ENCODE results near the gene ATG4C.
A peak's percentile ranks its signal among the peaks of the same experiment; 100 is the strongest.

Gene ATG4C

DNA sequence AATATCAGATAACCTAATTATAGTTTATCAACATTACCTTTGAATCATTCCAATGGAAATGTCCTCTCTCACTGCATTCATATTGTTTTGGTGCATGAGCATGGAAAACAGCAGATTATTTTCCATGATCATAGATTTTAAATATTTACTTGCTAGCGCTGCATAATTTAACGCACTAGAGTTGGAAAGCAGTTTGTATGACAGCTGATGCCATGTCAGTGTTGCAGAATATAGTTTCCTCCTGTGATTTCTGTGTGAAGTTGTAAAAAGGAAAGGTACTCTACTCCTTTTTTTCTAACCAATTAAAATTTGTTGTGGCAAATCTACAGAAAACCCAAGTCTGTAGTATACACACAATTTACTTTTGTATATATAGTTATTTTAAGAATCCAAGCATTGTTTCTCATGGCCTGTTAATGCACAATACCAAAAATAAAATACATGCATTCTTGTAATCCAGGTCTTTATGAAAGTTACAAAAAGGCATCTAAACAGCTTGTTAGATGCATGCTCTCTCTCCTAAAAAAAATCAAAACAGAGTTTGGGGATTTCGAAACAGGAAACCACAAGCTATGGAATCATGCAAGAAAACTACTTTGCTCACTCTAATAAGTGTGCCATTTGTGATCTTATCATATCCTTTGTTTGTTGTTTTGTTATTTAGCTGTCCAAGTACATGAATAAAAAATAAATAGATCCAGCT, 1.9 kb upstream of the ATG4C start:
- no peak for TF ChIP-seq GATA3 (IDR thresholded peaks at IDR 0.05; ENCODE audit: low read depth, low read length)
- no peak for TF ChIP-seq GATA2 (IDR thresholded peaks at IDR 0.05; ENCODE audit: low read depth, low read length)

DNA sequence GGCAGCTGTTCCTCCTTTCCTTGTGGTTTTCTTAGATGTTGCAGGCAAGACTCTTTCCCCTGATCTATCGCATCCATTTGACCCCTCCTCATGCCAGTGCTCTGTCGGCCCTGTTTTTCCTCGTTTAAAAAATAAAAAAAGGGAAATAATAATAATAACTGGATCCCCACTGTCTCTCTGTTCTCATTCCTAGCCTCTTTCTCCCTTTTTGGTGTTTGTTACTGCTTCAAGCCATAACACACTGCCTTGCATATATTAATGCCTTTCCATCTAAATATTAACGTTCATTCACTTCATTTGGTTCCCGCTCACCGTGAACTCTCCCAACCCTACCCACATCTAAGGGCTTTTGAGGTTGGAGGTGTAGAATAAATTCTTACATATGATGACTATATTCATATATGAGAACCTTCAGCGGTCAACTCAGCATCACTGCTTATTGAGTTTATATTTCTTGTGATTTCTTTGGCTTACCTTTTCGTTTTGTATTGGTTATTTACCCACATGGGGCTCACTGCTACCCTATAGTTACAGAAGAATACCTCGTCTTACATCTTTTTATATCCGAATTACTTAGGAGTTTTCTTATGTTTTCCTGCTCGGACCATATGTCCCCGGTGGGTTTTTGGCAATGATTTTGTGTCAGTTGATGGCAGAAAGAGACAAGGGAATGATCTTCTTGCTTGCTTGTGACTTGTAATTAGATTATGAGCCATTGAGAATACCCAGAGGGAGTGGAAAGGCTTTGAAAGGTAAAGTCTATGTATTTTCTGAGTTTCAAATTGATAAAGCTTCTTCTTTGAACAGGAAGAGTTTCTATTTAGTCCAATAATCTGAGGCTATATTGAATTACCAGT, 805 bp downstream of the ATG4C start:
- TF ChIP-seq GATA3 (IDR thresholded peaks at IDR 0.05; ENCODE audit: low read depth, low read length) (peak; percentile 28; the same call in 1 of the 2 replicates), GATA2 (IDR thresholded peaks at IDR 0.05; ENCODE audit: low read depth, low read length) (no peak; the same call in 1 of the 2 replicates)

DNA sequence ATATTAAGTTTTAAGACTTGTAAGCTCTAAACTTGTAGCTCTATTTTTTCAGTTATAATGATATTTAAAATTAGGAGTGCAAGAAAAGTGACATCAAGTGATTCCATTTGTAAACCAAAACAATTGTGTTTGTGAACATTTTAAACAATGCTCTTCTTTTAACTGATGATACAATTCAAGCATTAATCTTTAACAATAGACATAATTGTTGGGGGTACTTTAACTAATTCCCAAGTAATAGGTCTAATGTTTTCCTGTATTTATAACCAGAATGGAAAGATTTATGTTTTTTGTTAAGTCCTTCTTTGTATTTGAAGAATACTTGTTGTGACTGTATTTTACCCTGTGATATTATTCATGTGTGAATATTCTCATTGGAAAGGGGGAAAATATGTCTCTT, 6.8 kb downstream of the ATG4C start:
- TF ChIP-seq GATA3 (IDR thresholded peaks at IDR 0.05; ENCODE audit: low read depth, low read length): no peak
- TF ChIP-seq GATA2 (IDR thresholded peaks at IDR 0.05; ENCODE audit: low read depth, low read length): no peak

DNA sequence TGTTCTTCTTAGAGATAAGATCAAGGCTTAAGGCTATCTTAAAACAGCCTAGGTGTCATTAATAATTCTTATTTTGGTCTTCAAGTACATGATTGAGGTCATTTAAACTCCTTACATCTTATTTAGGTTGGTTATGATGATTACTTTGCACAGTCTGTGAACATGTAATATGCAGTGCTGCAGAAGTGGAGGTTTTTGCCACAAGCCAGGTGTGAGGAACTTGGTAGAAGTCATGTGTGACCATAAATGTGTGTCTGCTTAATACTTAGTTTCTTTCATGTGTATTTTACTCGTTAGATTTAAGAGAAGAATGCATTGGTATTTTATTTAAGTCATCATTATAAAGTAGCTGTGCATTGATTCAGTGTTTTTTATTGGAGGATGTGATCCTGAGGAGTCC, 10.1 kb downstream of the ATG4C start:
- TF ChIP-seq GATA2 (IDR thresholded peaks at IDR 0.05; ENCODE audit: low read depth, low read length) (no peak), GATA3 (IDR thresholded peaks at IDR 0.05; ENCODE audit: low read depth, low read length) (no peak)

DNA sequence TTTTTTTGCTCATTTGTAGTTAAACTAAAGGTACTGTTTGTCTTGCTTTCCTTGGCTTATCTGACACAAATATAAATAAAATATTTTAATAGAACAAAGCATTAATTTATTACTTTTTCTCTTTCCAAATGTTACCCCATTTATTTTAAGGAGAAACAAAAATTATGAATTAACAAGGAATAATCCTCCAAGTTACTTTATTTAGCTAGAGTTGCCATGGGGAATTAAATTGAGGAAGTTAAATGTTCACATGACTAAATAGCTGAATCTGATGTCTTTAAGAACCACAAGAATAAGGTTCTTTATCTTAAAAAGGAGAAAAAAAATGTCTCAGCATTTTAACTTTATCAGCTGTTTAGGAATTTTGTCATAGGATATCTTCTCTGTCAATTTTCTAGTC, 12.3 kb downstream of the ATG4C start:
- no peak for TF ChIP-seq GATA3 (IDR thresholded peaks at IDR 0.05; ENCODE audit: low read depth, low read length)
- TF ChIP-seq GATA2 (IDR thresholded peaks at IDR 0.05; ENCODE audit: low read depth, low read length): no peak

DNA sequence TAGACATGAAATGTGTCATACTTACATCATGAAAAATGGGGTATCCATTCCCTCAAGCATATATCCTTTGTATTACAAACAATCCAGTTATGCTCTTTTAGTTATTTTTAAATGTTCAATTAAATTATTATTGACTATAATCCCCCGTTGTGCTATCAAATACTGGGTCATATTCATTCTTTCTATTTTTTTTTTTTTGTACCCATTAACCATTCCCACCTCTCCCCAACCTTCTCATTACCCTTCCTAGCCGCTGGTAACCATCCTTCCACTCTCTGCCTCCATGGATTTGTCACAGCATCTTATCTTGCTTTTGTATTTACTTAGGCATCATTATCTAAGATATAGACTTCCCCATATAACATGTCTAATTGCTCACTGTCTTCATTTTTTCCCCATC, 15.8 kb downstream of the ATG4C start:
- TF ChIP-seq GATA3 (IDR thresholded peaks at IDR 0.05; ENCODE audit: low read depth, low read length): no peak
- TF ChIP-seq GATA2 (IDR thresholded peaks at IDR 0.05; ENCODE audit: low read depth, low read length): no peak

DNA sequence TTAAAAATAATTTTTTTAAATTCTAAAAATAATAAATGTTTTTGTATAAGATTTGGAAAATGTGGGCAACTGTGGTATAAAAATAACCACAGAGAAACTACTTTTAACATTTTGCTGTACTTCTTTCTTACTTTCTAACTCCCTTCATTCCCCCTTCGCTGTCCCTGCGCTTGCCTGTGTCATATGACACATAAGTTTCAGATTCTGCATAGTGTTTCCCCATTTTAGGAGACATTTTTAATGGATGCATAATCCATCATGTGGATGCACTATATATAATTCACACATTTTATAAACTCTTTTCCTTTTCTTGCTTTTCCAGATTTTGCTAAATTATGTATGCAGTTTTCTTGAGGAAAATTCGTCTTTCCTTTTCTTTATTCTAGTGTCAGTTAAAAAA, 16.3 kb downstream of the ATG4C start:
- TF ChIP-seq GATA2 (IDR thresholded peaks at IDR 0.05; ENCODE audit: low read depth, low read length): no peak
- no peak for TF ChIP-seq GATA3 (IDR thresholded peaks at IDR 0.05; ENCODE audit: low read depth, low read length)

DNA sequence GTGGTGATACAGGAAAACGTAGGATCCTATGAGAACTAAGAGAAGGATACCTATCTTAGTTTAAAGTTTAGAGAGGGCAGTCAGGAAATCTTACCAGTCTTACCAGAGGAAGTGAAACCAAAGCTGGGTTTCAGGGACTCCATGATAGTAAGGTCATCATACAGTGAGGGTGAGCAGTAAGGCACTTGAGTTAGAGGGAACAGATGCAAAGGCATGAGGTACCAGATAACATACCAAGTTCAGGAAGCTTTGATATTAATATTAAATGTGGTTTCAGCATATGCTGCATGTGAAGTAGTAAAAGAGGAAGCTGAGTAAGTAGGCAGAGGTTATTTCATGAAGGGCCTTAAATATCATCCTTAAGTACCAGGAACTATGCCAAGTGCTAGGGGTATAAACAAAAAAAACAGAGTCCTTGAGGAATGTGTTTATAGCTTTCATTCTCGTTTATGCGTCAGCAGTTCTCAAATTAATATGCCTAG, 16.9 kb downstream of the ATG4C start:
- TF ChIP-seq GATA3 (IDR thresholded peaks at IDR 0.05; ENCODE audit: low read depth, low read length): no peak
- TF ChIP-seq GATA2 (IDR thresholded peaks at IDR 0.05; ENCODE audit: low read depth, low read length): no peak

DNA sequence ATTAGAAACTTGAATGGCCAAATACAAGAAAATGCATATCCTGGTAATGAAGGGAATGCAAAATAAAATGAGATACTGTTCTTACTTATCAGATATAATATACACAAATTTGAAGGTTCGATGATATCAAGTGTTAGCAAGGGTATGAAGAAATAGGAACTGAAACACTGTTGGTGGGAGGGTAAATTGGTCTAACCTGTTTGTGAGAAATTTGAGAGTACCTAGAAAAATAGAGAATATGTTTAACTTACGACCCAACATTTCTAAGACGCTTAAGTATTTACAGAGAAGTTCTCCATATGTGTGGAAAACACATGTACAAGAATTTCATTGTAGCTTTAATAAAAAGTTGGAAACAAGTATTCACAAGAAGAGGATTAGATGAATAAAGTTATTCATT, 25.9 kb downstream of the ATG4C start:
- TF ChIP-seq GATA2 (IDR thresholded peaks at IDR 0.05; ENCODE audit: low read depth, low read length) (no peak), GATA3 (IDR thresholded peaks at IDR 0.05; ENCODE audit: low read depth, low read length) (no peak)

DNA sequence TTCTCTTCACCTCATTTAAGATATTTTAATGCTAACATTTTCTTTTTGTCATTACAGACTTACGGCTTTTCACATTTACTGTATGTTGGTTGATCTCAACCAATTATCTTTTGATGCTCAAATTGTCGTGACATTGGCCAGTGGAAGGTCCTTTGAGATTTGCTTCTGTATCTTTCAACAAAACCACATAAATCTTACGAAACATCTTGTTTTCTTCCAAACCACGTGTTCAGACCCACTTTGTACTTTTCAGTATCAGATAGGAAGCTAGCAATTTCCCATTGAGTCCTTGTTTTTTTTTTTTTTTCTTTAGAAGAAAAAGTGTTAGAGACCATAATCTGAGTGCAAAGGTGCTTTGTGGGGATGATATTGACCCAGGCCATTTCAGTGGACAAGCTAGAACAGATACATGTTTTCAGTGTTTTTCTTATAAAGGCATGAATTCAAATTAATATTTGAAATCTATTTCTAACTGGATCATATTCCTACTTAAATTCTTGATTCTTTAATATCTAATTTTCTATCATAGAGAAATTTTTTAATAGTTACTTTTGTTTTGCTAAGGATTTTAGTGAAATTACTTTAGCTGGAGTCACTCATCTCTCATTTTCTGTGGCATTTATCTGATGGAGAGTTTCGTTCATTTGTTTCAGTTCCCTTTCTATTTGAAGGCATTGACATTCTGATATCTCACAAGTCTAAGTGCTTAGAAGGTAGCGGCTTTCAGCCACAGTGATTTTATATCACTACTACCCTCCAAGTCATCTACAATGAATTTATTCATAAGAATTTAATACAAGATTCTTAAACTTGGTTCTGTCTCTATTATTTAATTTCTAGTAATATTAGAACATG, 26.7 kb downstream of the ATG4C start:
- no peak for TF ChIP-seq GATA2 (IDR thresholded peaks at IDR 0.05; ENCODE audit: low read depth, low read length)
- no peak for TF ChIP-seq GATA3 (IDR thresholded peaks at IDR 0.05; ENCODE audit: low read depth, low read length)

DNA sequence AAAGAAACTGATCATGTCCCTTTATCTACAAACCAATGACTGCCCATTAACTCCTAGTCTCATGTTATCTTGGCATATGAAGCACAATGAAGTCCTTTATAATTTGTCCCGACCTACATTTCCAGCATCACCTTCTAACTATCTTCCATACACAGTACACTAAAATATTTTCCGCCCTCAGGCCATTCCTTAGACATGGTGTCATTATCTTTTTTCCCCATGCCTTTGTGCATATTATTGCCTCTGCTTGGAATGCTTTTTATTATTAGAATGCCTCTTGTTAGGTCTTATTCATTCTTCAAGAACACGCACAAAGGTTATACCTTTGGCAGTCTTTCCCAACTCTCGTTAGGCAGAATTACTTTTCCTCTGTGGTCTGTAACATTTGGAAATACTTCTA, 39.6 kb downstream of the ATG4C start:
- TF ChIP-seq GATA3 (IDR thresholded peaks at IDR 0.05; ENCODE audit: low read depth, low read length) (no peak), GATA2 (IDR thresholded peaks at IDR 0.05; ENCODE audit: low read depth, low read length) (no peak)

DNA sequence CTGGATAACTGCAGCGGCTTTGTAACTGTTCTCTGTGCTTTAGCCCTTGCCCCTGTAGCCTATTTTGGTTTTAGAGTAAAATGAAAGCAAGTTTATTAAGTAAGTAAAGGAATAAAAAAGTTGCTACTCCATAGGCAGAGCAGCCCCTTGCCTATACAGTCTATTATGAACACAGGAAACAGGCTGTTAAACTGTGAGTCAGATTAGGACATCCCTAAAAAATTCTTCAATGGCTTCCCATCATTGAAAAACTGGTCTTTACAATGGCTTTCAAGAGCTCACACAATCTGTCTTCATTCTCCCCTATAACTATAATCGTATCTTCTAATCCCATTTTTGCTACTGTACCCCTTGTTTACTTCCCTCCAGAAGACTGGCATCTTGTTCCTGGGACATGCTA, 43.0 kb downstream of the ATG4C start:
- TF ChIP-seq GATA3 (IDR thresholded peaks at IDR 0.05; ENCODE audit: low read depth, low read length) (no peak), GATA2 (IDR thresholded peaks at IDR 0.05; ENCODE audit: low read depth, low read length) (no peak)

DNA sequence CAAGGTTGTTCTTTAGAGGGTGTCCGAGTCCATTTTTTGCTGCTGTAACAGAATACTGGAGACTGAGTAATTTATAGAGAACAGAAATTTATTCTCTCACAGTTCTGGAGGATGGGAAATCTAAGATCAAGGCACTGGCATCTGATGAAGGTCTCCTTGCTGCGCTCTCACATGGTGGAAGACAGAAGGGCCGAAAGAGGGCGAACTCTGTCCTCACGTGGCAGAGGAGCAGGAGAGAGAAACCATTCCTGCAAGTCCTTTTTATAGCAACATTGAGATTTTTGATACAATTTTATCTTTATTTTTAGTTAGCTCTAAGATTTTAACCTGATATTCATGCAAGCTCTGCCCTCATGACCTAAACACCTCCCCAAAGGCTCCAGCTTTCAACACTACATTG, 48.3 kb downstream of the ATG4C start:
- TF ChIP-seq GATA2 (IDR thresholded peaks at IDR 0.05; ENCODE audit: low read depth, low read length): no peak
- no peak for TF ChIP-seq GATA3 (IDR thresholded peaks at IDR 0.05; ENCODE audit: low read depth, low read length)

DNA sequence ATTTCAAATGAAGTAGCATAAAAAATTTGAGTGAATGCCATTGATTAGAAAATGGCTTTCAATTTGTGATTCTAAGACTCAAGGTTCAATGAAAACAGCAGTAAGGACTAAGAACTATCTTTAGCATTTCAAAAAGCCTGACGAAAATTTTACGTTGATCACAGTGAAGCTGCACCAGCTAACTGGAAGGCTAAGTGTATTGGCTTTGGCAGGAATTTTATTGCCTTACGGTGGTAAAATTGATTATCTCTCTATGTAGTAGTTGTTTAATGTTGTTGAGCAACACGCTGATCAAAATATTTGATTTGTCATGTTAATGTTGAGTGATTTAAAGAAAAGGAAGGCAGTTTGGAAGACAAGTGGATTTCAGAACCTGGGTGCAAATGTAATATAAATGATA, 49.6 kb downstream of the ATG4C start:
- no peak for TF ChIP-seq GATA3 (IDR thresholded peaks at IDR 0.05; ENCODE audit: low read depth, low read length)
- no peak for TF ChIP-seq GATA2 (IDR thresholded peaks at IDR 0.05; ENCODE audit: low read depth, low read length)

Data from SH-SY5Y (cell line).